BLaER1 treated with 17β-estradiol and CSF1 and Interleukin-3, amounts not matched to agents 10 nM and 100 nM (cell line): ENCODE results near the gene ATXN1.

Source experiments
- H3K27ac ChIP-seq, 11 experiments: shearing (Covaris generic); formaldehyde crosslinking; 2 replicates each; pipeline ENCODE4 v1.8.1; 2022
- H3K27me3 ChIP-seq, 11 experiments: shearing (Covaris generic); formaldehyde crosslinking; 2 replicates each; pipeline ENCODE4 v1.8.1; 2022
- H3K36me3 ChIP-seq, 11 experiments: shearing (Covaris generic); formaldehyde crosslinking; 2 replicates each; pipeline ENCODE4 v1.8.1; 2022
- H3K4me1 ChIP-seq, 10 experiments: shearing (Covaris generic); formaldehyde crosslinking; 2 replicates each; pipeline ENCODE4 v1.8.1; 2022
- H3K4me2 ChIP-seq, 11 experiments: shearing (Covaris generic); formaldehyde crosslinking; 2 replicates each; pipeline ENCODE4 v1.8.1; 2022
- H3K4me3 ChIP-seq, 10 experiments: shearing (Covaris generic); formaldehyde crosslinking; 2 replicates each; pipeline ENCODE4 v1.8.1; 2022
- H3K9ac ChIP-seq, 11 experiments: shearing (Covaris generic); formaldehyde crosslinking; 2 replicates each; pipeline ENCODE4 v1.8.1; 2022
- H3K9me3 ChIP-seq, 11 experiments: shearing (Covaris generic); formaldehyde crosslinking; replicated peaks in 1 of 11; 2 replicates each; pipeline ENCODE4 v1.8.1; 2022
- H4K20me1 ChIP-seq, 11 experiments: shearing (Covaris generic); formaldehyde crosslinking; 2 replicates each; pipeline ENCODE4 v1.8.1; 2022
- Cebpa-rat ChIP-seq, 11 experiments: shearing (Covaris generic); IDR thresholded peaks; 2 replicates each; pipeline ENCODE4 v1.8.1; 2022

Gene ATXN1

DNA sequence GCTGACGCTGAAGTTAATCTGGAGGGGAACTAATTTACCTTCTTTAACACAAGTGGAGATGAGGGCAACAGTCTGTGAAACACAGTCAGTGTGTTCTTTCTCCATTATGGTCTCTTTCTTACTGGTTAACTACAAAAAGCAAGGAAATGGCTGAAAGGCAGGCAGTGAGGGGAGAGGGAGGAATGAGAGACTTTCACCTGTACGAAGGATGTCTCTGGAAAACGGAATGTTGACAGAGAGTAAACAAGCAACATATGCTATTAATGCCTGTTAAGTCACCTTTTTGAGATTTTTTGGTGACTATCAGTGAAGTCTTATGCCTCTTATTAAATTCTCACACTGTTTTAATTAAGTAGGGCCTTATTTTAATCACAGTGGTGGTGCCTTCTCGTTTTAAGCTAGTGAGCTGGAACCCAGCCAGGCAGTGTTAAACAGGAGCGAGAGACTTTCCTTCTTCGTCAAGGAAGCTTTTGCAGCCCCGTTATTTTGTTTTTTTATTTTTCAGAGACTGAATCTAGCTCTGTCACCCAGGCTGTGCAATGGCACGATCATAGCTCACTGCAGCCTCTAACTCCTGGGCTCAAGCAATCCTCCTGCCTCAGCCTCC lies 165.6 kb downstream of the ATXN1 start:
- 0 out of 22 replicates have a peak overlapping the region, but pooled peaks of 1 of the 11 experiments have one; percentile 16 for H3K9ac ChIP-seq
- no peak for TF ChIP-seq Cebpa-rat (IDR thresholded peaks at IDR 0.05)
- peaks cover 0 to 53% (median 3%) of the 10 kb centered on the region in 11 experiments; a peak in 8 of 22 replicates for H4K20me1 ChIP-seq
- peaks cover 0 to 8% (median 4%) of the 10 kb centered on the region in 11 experiments; a peak in 2 of 22 replicates for H3K9me3 ChIP-seq
- peaks cover 46 to 88% (median 79%) of the 10 kb centered on the region in 10 experiments for H3K4me1 ChIP-seq
- H3K4me3 ChIP-seq: no peak overlapping the region
- H3K27ac ChIP-seq: peak overlapping the region in 3 of 11 experiments; percentile 2 to 50 (median 10); a peak in 3 of 22 replicates
- peaks cover 0 to 29% (median 0%) of the 10 kb centered on the region in 11 experiments; a peak in 9 of 22 replicates for H3K27me3 ChIP-seq
- H3K36me3 ChIP-seq: peaks cover 0 to 31% (median 0%) of the 10 kb centered on the region in 11 experiments; a peak in 5 of 22 replicates
- H3K4me2 ChIP-seq: peak overlapping the region; percentile 19 to 82 (median 69); a peak in 21 of 22 replicates

DNA sequence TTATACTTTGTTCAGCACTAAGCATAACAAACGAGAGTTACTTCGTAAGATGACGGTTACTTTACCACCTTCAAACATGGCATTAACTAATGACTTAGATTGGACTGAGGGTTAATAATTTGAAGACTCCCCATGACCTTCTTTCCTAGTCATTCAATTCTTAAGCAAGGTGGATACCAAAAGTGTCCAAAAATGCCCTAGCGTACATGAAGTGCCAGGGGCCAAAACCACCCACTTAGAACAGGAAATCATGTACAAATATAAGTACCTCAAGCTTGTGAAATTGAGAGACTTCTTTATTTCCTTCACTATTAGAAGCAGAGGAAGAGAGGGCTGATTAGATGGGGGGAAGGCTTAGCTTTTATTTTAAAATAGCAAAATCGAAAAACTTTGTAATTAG lies 166.4 kb downstream of the ATXN1 start:
- H3K27ac ChIP-seq: peak overlapping the region in 2 of 11 experiments; percentile 2 to 50; a peak in 2 of 22 replicates
- TF ChIP-seq Cebpa-rat (IDR thresholded peaks at IDR 0.05): no peak
- peaks cover 0 to 47% (median 3%) of the 10 kb centered on the region in 11 experiments; a peak in 8 of 22 replicates for H4K20me1 ChIP-seq
- no peak overlapping the region for H3K4me3 ChIP-seq
- H3K9me3 ChIP-seq: peaks cover 0 to 8% (median 4%) of the 10 kb centered on the region in 11 experiments; a peak in 2 of 22 replicates
- peaks cover 0 to 31% (median 0%) of the 10 kb centered on the region in 11 experiments; a peak in 5 of 22 replicates for H3K36me3 ChIP-seq
- peak overlapping the region; percentile 8 to 82 (median 69); a peak in 21 of 22 replicates for H3K4me2 ChIP-seq
- peaks cover 42 to 84% (median 77%) of the 10 kb centered on the region in 10 experiments for H3K4me1 ChIP-seq
- peaks cover 0 to 29% (median 0%) of the 10 kb centered on the region in 11 experiments; a peak in 9 of 22 replicates for H3K27me3 ChIP-seq
- 0 out of 22 replicates have a peak overlapping the region, but pooled peaks of 1 of the 11 experiments have one; percentile 8 for H3K9ac ChIP-seq

DNA sequence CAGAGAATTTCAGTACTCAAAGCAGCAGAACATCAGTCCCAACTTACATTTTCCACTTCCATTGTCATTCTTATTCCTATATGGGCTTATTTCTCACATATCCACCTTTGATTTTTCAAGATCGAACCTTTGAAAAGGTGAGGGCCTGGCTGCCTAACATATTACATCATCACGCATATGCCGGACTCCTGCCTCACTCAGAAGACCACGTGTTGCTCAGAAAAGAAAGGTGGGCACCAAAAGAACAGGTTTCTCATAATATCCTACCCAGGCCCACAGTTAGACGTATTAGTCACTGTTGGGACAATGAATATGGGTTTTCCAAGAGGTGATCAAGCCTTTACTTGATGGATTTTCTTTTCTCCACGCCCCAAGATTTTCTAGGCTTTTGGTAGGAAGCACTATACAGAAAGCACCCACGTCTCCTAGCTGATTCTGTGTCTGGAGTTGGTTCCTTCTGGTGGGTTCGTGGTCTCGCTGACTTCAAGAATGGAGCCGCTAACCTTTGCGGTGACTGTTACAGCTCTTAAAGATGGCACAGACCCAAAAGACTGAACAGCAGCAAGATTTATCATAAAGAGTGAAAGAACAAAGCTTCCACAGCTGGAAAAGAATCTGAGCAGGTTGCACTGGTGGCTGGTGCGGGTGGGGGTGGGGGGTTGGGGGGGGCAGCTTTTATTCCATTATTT lies 168.9 kb downstream of the ATXN1 start:
- Histone ChIP-seq H3K36me3 (peaks cover 0 to 15% (median 0%) of the 10 kb centered on the region in 11 experiments; a peak in 2 of 22 replicates), H3K4me1 (peaks cover 57 to 75% (median 65%) of the 10 kb centered on the region in 10 experiments), H3K27ac (peak overlapping the region; percentile 54 to 89 (median 74)), H3K4me3 (peak overlapping the region; percentile 20 to 47 (median 35); a peak in 15 of 20 replicates), H3K9ac (peak overlapping the region; percentile 35 to 73 (median 62); a peak in 20 of 22 replicates), H3K27me3 (peaks cover 0 to 12% (median 0%) of the 10 kb centered on the region in 11 experiments; a peak in 4 of 22 replicates), H3K4me2 (peak overlapping the region; percentile 78 to 91 (median 85)), H3K9me3 (peaks cover 0 to 8% (median 4%) of the 10 kb centered on the region in 11 experiments; a peak in 2 of 22 replicates), H4K20me1 (peaks cover 0 to 24% (median 3%) of the 10 kb centered on the region in 11 experiments; a peak in 7 of 22 replicates)
- TF ChIP-seq Cebpa-rat (IDR thresholded peaks at IDR 0.05): no peak

DNA sequence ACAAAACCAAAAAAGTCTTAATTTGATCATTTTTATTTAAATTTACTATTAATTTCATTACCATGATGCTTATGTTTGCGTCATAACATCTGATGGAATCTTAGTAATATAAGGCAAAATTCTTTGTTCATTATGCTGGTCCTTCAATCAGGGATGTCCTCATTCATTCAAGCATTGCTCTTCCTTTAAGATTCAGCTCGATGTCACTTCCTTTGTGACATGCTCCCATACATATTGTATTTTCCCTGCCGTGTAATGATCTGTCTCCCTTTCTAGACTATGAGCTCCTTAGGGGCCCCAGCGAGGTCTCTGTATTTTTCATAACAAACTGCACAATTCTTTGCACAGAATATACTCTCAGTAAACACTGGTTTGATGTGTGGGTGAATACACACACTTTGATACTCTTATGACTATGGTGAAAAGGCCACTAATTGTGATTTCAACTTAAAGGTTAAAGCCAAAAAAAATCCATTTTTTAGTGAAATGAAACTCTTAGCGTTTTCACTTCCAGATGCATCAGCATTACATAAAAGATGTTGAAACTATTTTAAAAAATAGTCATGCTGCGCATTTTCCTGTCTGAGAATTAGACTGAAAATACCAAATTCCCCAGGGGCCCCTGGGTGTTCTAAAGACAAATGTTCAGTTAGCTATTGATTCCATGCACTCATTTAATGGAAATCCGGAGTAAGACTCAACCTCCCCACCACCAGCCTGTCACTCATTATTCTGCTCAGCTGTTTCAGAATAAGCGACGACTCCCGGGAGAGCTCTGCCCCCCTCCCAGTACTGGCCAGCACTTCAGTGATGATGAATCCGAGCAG lies 169.7 kb downstream of the ATXN1 start:
- H3K4me2 ChIP-seq: peak overlapping the region; percentile 78 to 91 (median 85)
- H3K36me3 ChIP-seq: peaks cover 0 to 11% (median 0%) of the 10 kb centered on the region in 11 experiments; a peak in 1 of 22 replicates
- H3K4me1 ChIP-seq: peaks cover 49 to 68% (median 61%) of the 10 kb centered on the region in 10 experiments
- H4K20me1 ChIP-seq: peaks cover 0 to 16% (median 0%) of the 10 kb centered on the region in 11 experiments; a peak in 7 of 22 replicates
- H3K9ac ChIP-seq: peak overlapping the region; percentile 35 to 73 (median 62); a peak in 20 of 22 replicates
- TF ChIP-seq Cebpa-rat (IDR thresholded peaks at IDR 0.05): no peak
- peak overlapping the region; percentile 20 to 47 (median 35); a peak in 15 of 20 replicates for H3K4me3 ChIP-seq
- peaks cover 0 to 5% (median 0%) of the 10 kb centered on the region in 11 experiments; a peak in 3 of 22 replicates for H3K27me3 ChIP-seq
- peak overlapping the region; percentile 54 to 89 (median 74) for H3K27ac ChIP-seq
- H3K9me3 ChIP-seq: peaks cover 0 to 8% (median 4%) of the 10 kb centered on the region in 11 experiments; a peak in 3 of 22 replicates

DNA sequence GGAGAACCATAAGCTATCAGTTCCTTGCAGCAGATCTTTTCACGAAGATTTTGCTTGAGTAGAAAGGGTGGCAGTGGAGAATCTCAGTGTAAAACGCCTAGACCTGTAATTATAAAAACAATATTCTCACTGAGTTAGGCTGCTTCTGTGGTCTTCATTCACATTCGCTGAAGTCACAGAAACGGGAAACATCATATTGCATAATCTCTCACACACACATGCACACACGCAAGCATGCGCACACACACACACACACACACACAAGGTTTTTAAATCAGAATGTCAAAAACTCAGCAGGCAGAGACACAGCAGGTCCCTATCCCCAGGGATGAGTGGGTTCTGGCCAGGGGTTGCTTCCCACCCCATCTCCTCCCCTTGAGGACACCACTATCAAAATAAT lies 175.5 kb downstream of the ATXN1 start:
- Histone ChIP-seq H3K27ac (no peak overlapping the region), H3K9me3 (peaks cover 0 to 12% (median 0%) of the 10 kb centered on the region in 11 experiments; a peak in 2 of 22 replicates), H3K36me3 (peaks cover 0 to 53% (median 5%) of the 10 kb centered on the region in 11 experiments; a peak in 12 of 22 replicates), H3K4me1 (peaks cover 25 to 40% (median 32%) of the 10 kb centered on the region in 10 experiments), H3K4me3 (no peak overlapping the region), H3K9ac (no peak overlapping the region), H3K4me2 (peak overlapping the region in 10 of 11 experiments; percentile 1 to 56 (median 33); a peak in 16 of 22 replicates), H3K27me3 (no peaks in the 10 kb centered on the region), H4K20me1 (no peaks in the 10 kb centered on the region)
- peak in 2 of 11 experiments; percentile 21 to 47; a peak in 3 of 22 replicates for TF ChIP-seq Cebpa-rat (IDR thresholded peaks at IDR 0.05)

DNA sequence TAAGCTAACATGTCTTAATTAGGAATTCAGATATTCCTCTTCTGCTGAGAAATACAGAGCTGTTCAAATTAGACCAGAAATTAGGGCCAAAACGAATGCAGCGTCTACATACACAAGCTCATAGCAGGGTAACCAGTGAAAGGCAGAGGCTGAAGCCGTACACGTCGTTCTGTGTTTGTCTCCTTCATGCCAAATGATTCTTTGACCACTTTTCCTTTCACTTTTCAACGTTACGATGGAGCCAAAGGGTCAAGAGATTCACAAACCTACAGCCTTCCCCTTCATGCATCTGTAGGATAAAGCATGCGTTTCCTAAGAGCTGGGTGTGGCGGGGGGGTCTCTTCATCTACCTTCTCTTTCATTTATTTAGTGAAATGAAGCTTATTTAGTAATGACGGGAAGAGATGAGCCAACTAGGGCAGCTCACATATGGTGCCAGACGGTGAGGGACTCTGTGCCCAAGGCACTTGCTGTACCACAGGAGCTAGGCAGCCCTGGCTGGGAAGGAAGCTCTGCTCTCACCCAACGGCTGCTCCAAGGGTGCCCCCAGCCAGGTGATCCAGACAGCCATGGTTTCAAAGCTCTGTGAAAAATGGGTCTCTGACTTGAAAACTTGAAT lies 178.0 kb downstream of the ATXN1 start:
- Histone ChIP-seq H3K27me3 (no peaks in the 10 kb centered on the region), H3K36me3 (peaks cover 0 to 75% (median 5%) of the 10 kb centered on the region in 11 experiments; a peak in 12 of 22 replicates), H3K9ac (no peak overlapping the region), H3K27ac (no peak overlapping the region), H3K4me3 (no peak overlapping the region), H4K20me1 (0 out of 22 replicates have a peak, but pooled peaks cover 0 to 3% (median 0%) of the 10 kb centered on the region in 11 experiments), H3K4me2 (peak overlapping the region in 5 of 11 experiments; percentile 18 to 57 (median 49); a peak in 7 of 22 replicates), H3K4me1 (peaks cover 17 to 25% (median 22%) of the 10 kb centered on the region in 10 experiments), H3K9me3 (peaks cover 0 to 12% (median 0%) of the 10 kb centered on the region in 11 experiments; a peak in 2 of 22 replicates)
- no peak for TF ChIP-seq Cebpa-rat (IDR thresholded peaks at IDR 0.05)

GRCh38 chr6:16582446-16583143 lies 178.7 kb downstream of the ATXN1 start:
- Histone ChIP-seq H3K36me3 (peaks cover 0 to 77% (median 5%) of the 10 kb centered on the region in 11 experiments; a peak in 12 of 22 replicates), H3K9me3 (peaks cover 0 to 12% (median 0%) of the 10 kb centered on the region in 11 experiments; a peak in 2 of 22 replicates), H3K4me1 (peaks cover 11 to 25% (median 19%) of the 10 kb centered on the region in 10 experiments; a peak in 19 of 20 replicates), H3K27me3 (no peaks in the 10 kb centered on the region), H3K27ac (no peak overlapping the region), H4K20me1 (0 out of 22 replicates have a peak, but pooled peaks cover 0 to 3% (median 0%) of the 10 kb centered on the region in 11 experiments), H3K4me3 (no peak overlapping the region), H3K4me2 (peak overlapping the region in 7 of 11 experiments; percentile 4 to 57 (median 41); a peak in 13 of 22 replicates), H3K9ac (no peak overlapping the region)
- TF ChIP-seq Cebpa-rat (IDR thresholded peaks at IDR 0.05): no peak
